ENCODE data around the gene CDH6.

GRCh38 chr5:31194468-31194813 is 955 bp downstream of the CDH6 start:
- TF ChIP-seq EP300 (IDR thresholded peaks at IDR 0.05) (no peak), CTCF (IDR thresholded peaks at IDR 0.05) (no peak), POLR2A (IDR thresholded peaks at IDR 0.05) (no peak)
